ENCODE results near the gene ABCA3.

GRCh38 chr16:2244301-2244700, 96.2 kb downstream of the ABCA3 start:
- TF ChIP-seq POLR2A (IDR thresholded peaks at IDR 0.05) (no peak), CTCF (IDR thresholded peaks at IDR 0.05) (no peak)

All from prostate gland (tissue), 2 donors.